IMR-90 (cell line): ENCODE data around the gene MARCHF6. TPM values are rescaled to one million over a fixed set of nuclear protein-coding genes. Genes with fewer than 3 reads are reported as not detected.
A peak's percentile ranks its signal among the peaks of the same experiment; 100 is the strongest.

ENCODE experiments used
- ATAC-seq: fragments of 200-7000 bp; cut with Tn5 transposase; 2 replicates; pipeline ENCODE4 v1.9.1; 2020; ENCODE audit warnings: low read depth, mild to moderate bottlenecking, moderate library complexity
- BruUV-seq: library from RNA; stranded (reverse); fragments of 400-500 nt; replicated peaks from 2 replicates; lab custom pipeline; 2021; lab: Mats Ljungman, UMichigan
- CTCF ChIA-PET: fragments of 300-600 bp; formaldehyde crosslinking; extraction: SDS; loops from one replicate; lab custom pipeline; 2021; ENCODE audit warnings: antibody characterized with exemption; lab: Yijun Ruan, JAX
- POLR2A ChIA-PET: fragments of 300-600 bp; sonication (Branson Sonifier 250); formaldehyde crosslinking; loops from one replicate; lab custom pipeline; 2022; ENCODE audit warnings: antibody characterized with exemption; ENCODE audit not compliant: unreplicated experiment; lab: Charles Lee
- DNase-seq: peaks from one replicate; pipeline ENCODE4 v3.0.0; 2013
- H2AFZ ChIP-seq: replicated peaks from 2 replicates; pipeline ENCODE3; 2013; ENCODE audit warnings: low read length, mild to moderate bottlenecking; ENCODE audit not compliant: poor library complexity
- H2AK5ac ChIP-seq: 2 replicates; pipeline ENCODE4 v1.6.1; 2013; ENCODE audit warnings: low read depth, low read length, inconsistent platforms
- H2AK9ac ChIP-seq: replicated peaks from 2 replicates; pipeline ENCODE3; 2013; ENCODE audit warnings: mild to moderate bottlenecking, low read depth, low read length, moderate library complexity; ENCODE audit not compliant: poor library complexity
- H2BK120ac ChIP-seq: 2 replicates; pipeline ENCODE4 v1.6.1; 2013; ENCODE audit warnings: low read depth, low read length, inconsistent platforms
- H2BK15ac ChIP-seq: 3 replicates; pipeline ENCODE4 v1.6.1; 2013; ENCODE audit warnings: low read depth, low read length, inconsistent platforms
- H2BK20ac ChIP-seq: 2 replicates; pipeline ENCODE4 v1.6.1; 2013; ENCODE audit warnings: low read depth, mild to moderate bottlenecking, inconsistent platforms, low read length, moderate library complexity
- H2BK5ac ChIP-seq: 2 replicates; pipeline ENCODE4 v1.6.1; 2013; ENCODE audit warnings: mild to moderate bottlenecking, low read depth, low read length, inconsistent platforms; ENCODE audit not compliant: poor library complexity, severe bottlenecking
- H3K14ac ChIP-seq: replicated peaks from 2 replicates; pipeline ENCODE4 v1.6.1; 2013; ENCODE audit warnings: low read depth, low read length, inconsistent platforms
- H3K18ac ChIP-seq: 2 replicates; pipeline ENCODE4 v1.6.1; 2013; ENCODE audit warnings: low read depth, low read length, control low read depth
- H3K23ac ChIP-seq: 2 replicates; pipeline ENCODE4 v1.6.1; 2013; ENCODE audit warnings: low read depth, low read length, inconsistent platforms
- H3K27ac ChIP-seq: 2 replicates; pipeline ENCODE4 v1.5.1; 2013; ENCODE audit warnings: mild to moderate bottlenecking, control low read depth, low read length; ENCODE audit not compliant: insufficient read depth
- H3K27me3 ChIP-seq: 2 replicates; pipeline ENCODE4 v1.6.1; 2013; ENCODE audit warnings: low read length; ENCODE audit not compliant: control insufficient read depth, insufficient read depth
- H3K36me3 ChIP-seq: 2 replicates; pipeline ENCODE4 v1.6.1; 2013; ENCODE audit warnings: low read length, mixed read lengths; ENCODE audit not compliant: control insufficient read depth, insufficient read depth
- H3K4ac ChIP-seq: 2 replicates; pipeline ENCODE4 v1.6.1; 2013; ENCODE audit warnings: low read depth, low read length, inconsistent platforms
- H3K4me1 ChIP-seq: 2 replicates; pipeline ENCODE4 v1.6.1; 2013; ENCODE audit warnings: low read length, mixed read lengths; ENCODE audit not compliant: control insufficient read depth, insufficient read depth
- H3K4me2 ChIP-seq: 2 replicates; pipeline ENCODE4 v1.6.1; 2013; ENCODE audit warnings: low read depth, mild to moderate bottlenecking, control low read depth, low read length, moderate library complexity
- H3K4me3 ChIP-seq: 2 replicates; pipeline ENCODE4 v1.5.1; 2013; ENCODE audit warnings: low read depth, mild to moderate bottlenecking, control low read depth, low read length, moderate library complexity; ENCODE audit not compliant: insufficient read depth
- H3K56ac ChIP-seq: 2 replicates; pipeline ENCODE4 v1.6.1; 2013; ENCODE audit warnings: low read length, inconsistent platforms; ENCODE audit not compliant: insufficient read depth; ENCODE audit errors: extremely low read depth
- H3K79me1 ChIP-seq, 2 experiments: 2 replicates each; pipeline ENCODE4 v1.6.1; 2013; ENCODE audit warnings: low read length in 2 of 2, inconsistent platforms in 1 of 2, low read depth in 1 of 2
- H3K9ac ChIP-seq: 2 replicates; pipeline ENCODE4 v1.6.1; 2013; ENCODE audit warnings: low read depth, low read length, control low read depth
- H3K9me1 ChIP-seq: 2 replicates; pipeline ENCODE4 v1.6.1; 2013; ENCODE audit warnings: low read length, inconsistent platforms; ENCODE audit not compliant: insufficient read depth
- H3K9me3 ChIP-seq: 2 replicates; pipeline ENCODE4 v1.6.1; 2013; ENCODE audit warnings: low read length; ENCODE audit not compliant: control insufficient read depth, insufficient read depth
- H4K20me1 ChIP-seq: 2 replicates; pipeline ENCODE4 v1.6.1; 2013; ENCODE audit warnings: low read length, inconsistent platforms; ENCODE audit not compliant: insufficient read depth
- H4K5ac ChIP-seq: 2 replicates; pipeline ENCODE4 v1.6.1; 2013; ENCODE audit warnings: mild to moderate bottlenecking, low read depth, low read length, control low read depth
- H4K8ac ChIP-seq, 2 experiments: 2 replicates each; pipeline ENCODE4 v1.6.1; 2013; ENCODE audit warnings: low read depth in 2 of 2, low read length in 2 of 2, control low read depth in 1 of 2, inconsistent platforms in 1 of 2
- H4K91ac ChIP-seq: 2 replicates; pipeline ENCODE4 v1.6.1; 2013; ENCODE audit warnings: low read depth, low read length, inconsistent platforms; ENCODE audit not compliant: insufficient read depth
- BHLHE40 ChIP-seq: fragments of 150-350 bp; IDR thresholded peaks from 2 replicates; pipeline ENCODE4 v1.6.1; 2016; ENCODE audit warnings: mild to moderate bottlenecking, low read depth, low read length
- CEBPB ChIP-seq: IDR thresholded peaks from 2 replicates; pipeline ENCODE4 v1.6.1; 2012; ENCODE audit warnings: low read depth, low read length, improper control_type of control experiment
- MAZ ChIP-seq: IDR thresholded peaks from 2 replicates; pipeline ENCODE4 v1.6.1; 2012; ENCODE audit warnings: low read depth, mild to moderate bottlenecking, low read length, improper control_type of control experiment, moderate library complexity, borderline replicate concordance
- POLR2A ChIP-seq: IDR thresholded peaks from 2 replicates; pipeline ENCODE4 v1.6.1; 2012; ENCODE audit warnings: mild to moderate bottlenecking, low read depth, low read length
- RAD21 ChIP-seq: IDR thresholded peaks from 2 replicates; pipeline ENCODE4 v1.6.1; 2012; ENCODE audit warnings: low read length, improper control_type of control experiment
- WGBS, 2 experiments: methylation state at CpG; one replicate each; pipeline versions ENCODE4 v1.1.5 to v1.1.7; 2013; ENCODE audit warnings: missing lambda C conversion rate in 2 of 2; ENCODE audit not compliant: insufficient read length in 1 of 2; ENCODE audit errors: extremely low coverage in 2 of 2; 5-methylcytosine and 5-hydroxymethylcytosine counted together
- dilution Hi-C: fragments of 300-500 bp; cut with HindIII; formaldehyde crosslinking; loops from one replicate; pipeline ENCODE4 v1.14.3; 2018; ENCODE audit warnings: low sequenced_read_pairs; ENCODE audit not compliant: unreplicated experiment
- in situ Hi-C: fragments of 300-500 bp; cut with MboI; formaldehyde crosslinking; loops from 3 replicates; pipeline ENCODE4 v1.14.3; 2019; ENCODE audit warnings: low sequenced_read_pairs, inconsistent platforms, mixed read lengths
- intact Hi-C: fragments of 100-400 bp; cut with micrococcal nuclease; formaldehyde crosslinking; loops from 2 replicates; pipeline ENCODE4 v1.10.0; 2022
- polyA plus RNA-seq, 3 experiments: library from polyadenylated mRNA; depleted of rRNA; stranded (reverse); fragments of >200 nt; gene quantifications; 2 replicates each; pipeline ENCODE4 v1.2.3, GENCODE V29; 2012; ENCODE audit warnings: low replicate concordance in 1 of 3
- total RNA-seq: library from RNA; depleted of rRNA; stranded (reverse); fragments of >200 nt; gene quantifications from 2 replicates; pipeline ENCODE4 v1.2.3, GENCODE V29; 2012

Gene MARCHF6
- total and polyA plus RNA-seq, 2 of the 4 experiments (the other 2 are of a cell fraction) = 55.2 to 62.6 TPM

DNA sequence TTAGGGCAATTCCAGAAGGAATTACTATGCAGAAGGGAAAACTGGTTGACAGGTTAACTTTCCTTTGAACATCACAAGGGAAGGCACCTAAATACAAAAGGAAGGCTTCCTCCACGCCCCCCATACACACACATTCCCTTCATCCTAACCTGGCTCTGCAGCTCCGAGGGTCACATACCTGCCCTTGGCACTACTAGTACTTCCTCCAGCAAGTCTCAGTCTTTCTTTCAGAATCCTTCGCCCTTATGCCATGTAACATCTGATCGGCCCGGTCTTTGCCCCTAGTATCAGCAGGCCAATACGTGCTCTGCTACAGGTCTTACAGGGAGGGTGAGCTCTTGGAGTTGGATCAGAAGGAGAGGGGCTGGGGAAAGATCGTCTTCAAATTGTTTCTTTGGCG is 1.6 kb upstream of the MARCHF6 start:
- no TSS peak for BruUV-seq
- Histone ChIP-seq H3K18ac (no peak overlapping the region), H3K9ac (no peak overlapping the region), H4K8ac (peak overlapping the region in 1 of 2 experiments; percentile 11; a peak in 1 of 4 replicates), H3K36me3 (no peaks in the 10 kb centered on the region), H2BK5ac (peak overlapping the region; percentile 83), H2BK15ac (no peak overlapping the region), H4K20me1 (peaks cover 21% of the 10 kb centered on the region), H3K79me1 (peaks cover 0 to 23% of the 10 kb centered on the region in 2 experiments; a peak in 2 of 4 replicates), H3K9me1 (peaks cover 5% of the 10 kb centered on the region), H3K14ac (peak overlapping the region; percentile 46; the same call in 1 of the 2 replicates), H2AK5ac (peak overlapping the region; percentile 45; the same call in 1 of the 2 replicates), H2BK20ac (no peak overlapping the region), H2BK120ac (peak overlapping the region; percentile 17; the same call in 1 of the 2 replicates), H3K9me3 (no peaks in the 10 kb centered on the region), H4K91ac (no peak overlapping the region), H3K4me1 (peaks cover 10% of the 10 kb centered on the region), H3K23ac (peak overlapping the region; percentile 86; the same call in 1 of the 2 replicates), H3K27ac (peak overlapping the region; percentile 84; the same call in 1 of the 2 replicates), H3K4me3 (no peak overlapping the region), H3K4ac (peak overlapping the region; percentile 53), H4K5ac (no peak overlapping the region; the same call in 1 of the 2 replicates), H3K27me3 (no peaks in the 10 kb centered on the region), H2AK9ac (peak overlapping the region; percentile 51), H2AFZ (no peak overlapping the region), H3K4me2 (peak overlapping the region; percentile 15; the same call in 1 of the 2 replicates), H3K56ac (no peak overlapping the region)
- no peak for ATAC-seq
- no peak for DNase-seq
- TF ChIP-seq POLR2A (no peak), MAZ (no peak), RAD21 (no peak), CEBPB (no peak), BHLHE40 (no peak)
- WGBS, 2 experiments = 47% methylated on average over 2 of the region's 8 CpGs; no CpG with 5 or more reads in 1 of the 2 experiments
- dilution Hi-C loops (no loop called here), in situ Hi-C loops (no loop called here), intact Hi-C loops (loop anchor here (2.0 to 5.0 kb wide), 2 partner anchors 67 to 70 kb away; no protein-coding TSS in a partner anchor)
- CTCF ChIA-PET = no interaction called here
- POLR2A ChIA-PET = no interaction called here
